NCI-H2196 treated with DMSO at 0.1 percent for 48 hours (cell line): ENCODE results near the gene ZNF415.

Source experiments
- DNase-seq: peaks from one replicate; lab custom pipeline; 2025; ENCODE audit not compliant: unreplicated experiment; lab: John Stamatoyannopoulos, UW

Gene ZNF415

GRCh38 chr19:53057904-53058580 lies 74.7 kb downstream of the ZNF415 start:
- no peak for DNase-seq
